DND-41 (cell line): ENCODE results near the gene ITSN1.

Experiments
- ATAC-seq: fragments of 200-7000 bp; cut with Tn5 transposase; 3 replicates; pipeline ENCODE4 v1.9.1; 2021; ENCODE audit warnings: low read depth; ENCODE audit not compliant: insufficient read depth
- DNase-seq: peaks from one replicate; pipeline ENCODE4 v3.0.0-alpha.2; 2020
- H2AFZ ChIP-seq: 2 replicates; pipeline ENCODE4 v1.6.0; 2012; ENCODE audit warnings: low read depth, low read length
- H3K27ac ChIP-seq: 2 replicates; pipeline ENCODE4 v1.5.1; 2012; ENCODE audit warnings: low read length, inconsistent platforms
- H3K27me3 ChIP-seq: fragments of 200-600 bp; sonication (generic); 2 replicates; pipeline ENCODE4 v1.6.0; 2012; ENCODE audit warnings: low read length, mild to moderate bottlenecking, inconsistent platforms; ENCODE audit not compliant: insufficient read depth, poor library complexity
- H3K36me3 ChIP-seq: 2 replicates; pipeline ENCODE4 v1.5.1; 2012; ENCODE audit warnings: low read length, inconsistent platforms; ENCODE audit not compliant: insufficient read depth
- H3K4me1 ChIP-seq: 2 replicates; pipeline ENCODE4 v1.5.1; 2012; ENCODE audit warnings: mild to moderate bottlenecking, low read length; ENCODE audit not compliant: insufficient read depth
- H3K4me2 ChIP-seq: 2 replicates; pipeline ENCODE4 v1.6.0; 2012; ENCODE audit warnings: mild to moderate bottlenecking, moderate library complexity, low read length, inconsistent platforms; ENCODE audit not compliant: insufficient read depth
- H3K4me3 ChIP-seq, 2 experiments: fragments of 200-600 bp in 1 of 2; shearing (Covaris generic) in 1 of 2; 2 replicates each; pipeline ENCODE4 v1.5.1; 2012 to 2016; ENCODE audit warnings: inconsistent platforms in 2 of 2, low read length in 2 of 2, mild to moderate bottlenecking in 2 of 2, low read depth in 1 of 2, moderate library complexity in 1 of 2
- H3K79me2 ChIP-seq: 2 replicates; pipeline ENCODE4 v1.6.0; 2012; ENCODE audit warnings: low read length, inconsistent platforms; ENCODE audit not compliant: insufficient read depth
- H3K9ac ChIP-seq: 2 replicates; pipeline ENCODE4 v1.6.0; 2012; ENCODE audit warnings: low read depth, mild to moderate bottlenecking, inconsistent platforms, low read length, moderate library complexity
- H3K9me3 ChIP-seq: 2 replicates; pipeline ENCODE4 v1.5.1; 2012; ENCODE audit warnings: low read length, moderate library complexity, mild to moderate bottlenecking, inconsistent platforms; ENCODE audit not compliant: insufficient read depth, severe bottlenecking
- H4K20me1 ChIP-seq: 2 replicates; pipeline ENCODE4 v1.6.0; 2012; ENCODE audit warnings: low read length; ENCODE audit not compliant: insufficient read depth
- CTCF ChIP-seq: IDR thresholded peaks from 2 replicates; pipeline ENCODE4 v1.5.1; 2012; ENCODE audit warnings: borderline replicate concordance, low read length, moderate library complexity, mild to moderate bottlenecking; ENCODE audit not compliant: poor library complexity, severe bottlenecking; ENCODE audit errors: extremely low read depth
- EZH2 ChIP-seq: IDR thresholded peaks from 3 replicates; pipeline ENCODE4 v1.6.1; 2012; ENCODE audit warnings: borderline replicate concordance, low read depth, mild to moderate bottlenecking, moderate library complexity, low read length, inconsistent platforms; ENCODE audit not compliant: severe bottlenecking

The ITSN1 gene

GRCh38 chr21:33841561-33841960 lies 199.3 kb downstream of the ITSN1 start:
- Histone ChIP-seq H3K4me1 (no peaks in the 10 kb centered on the region), H3K27ac (no peak overlapping the region), H4K20me1 (no peaks in the 10 kb centered on the region), H3K9me3 (peaks cover 4% of the 10 kb centered on the region), H3K4me3 (no peak overlapping the region), H3K36me3 (no peaks in the 10 kb centered on the region), H3K4me2 (no peak overlapping the region), H3K9ac (no peak overlapping the region), H3K27me3 (no peaks in the 10 kb centered on the region), H3K79me2 (no peaks in the 10 kb centered on the region), H2AFZ (no peak overlapping the region)
- TF ChIP-seq EZH2 (no peak), CTCF (no peak)
- ATAC-seq (no peak), DNase-seq (no peak)

DNA sequence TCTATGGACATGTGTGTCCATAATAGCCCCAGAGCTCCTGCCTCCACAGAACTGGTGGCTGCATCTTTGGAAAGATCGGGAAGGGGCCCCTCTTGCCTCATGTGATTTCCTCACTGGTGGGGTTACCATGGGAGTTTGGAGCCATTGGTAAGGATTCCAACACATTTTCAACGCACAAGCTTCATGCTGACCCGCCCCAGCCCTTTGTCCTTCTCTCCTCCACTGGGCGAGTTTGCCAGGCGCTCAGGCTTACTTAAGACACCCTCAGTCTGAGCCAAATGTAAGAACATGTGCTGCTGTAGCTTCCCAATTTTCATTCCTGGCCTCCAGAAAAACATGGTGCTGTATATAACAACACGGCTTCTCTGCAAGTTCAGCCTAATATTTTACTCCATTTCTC lies 200.9 kb downstream of the ITSN1 start:
- no peak overlapping the region for H2AFZ ChIP-seq
- no peaks in the 10 kb centered on the region for H3K4me1 ChIP-seq
- TF ChIP-seq EZH2 (no peak), CTCF (no peak)
- H3K4me3 ChIP-seq: no peak overlapping the region
- no peak overlapping the region for H3K4me2 ChIP-seq
- peaks cover 4% of the 10 kb centered on the region for H3K9me3 ChIP-seq
- no peak for ATAC-seq
- H3K36me3 ChIP-seq: no peaks in the 10 kb centered on the region
- no peaks in the 10 kb centered on the region for H3K27me3 ChIP-seq
- DNase-seq: no peak
- H3K9ac ChIP-seq: no peak overlapping the region
- no peak overlapping the region for H3K27ac ChIP-seq
- H4K20me1 ChIP-seq: no peaks in the 10 kb centered on the region
- no peaks in the 10 kb centered on the region for H3K79me2 ChIP-seq

DNA sequence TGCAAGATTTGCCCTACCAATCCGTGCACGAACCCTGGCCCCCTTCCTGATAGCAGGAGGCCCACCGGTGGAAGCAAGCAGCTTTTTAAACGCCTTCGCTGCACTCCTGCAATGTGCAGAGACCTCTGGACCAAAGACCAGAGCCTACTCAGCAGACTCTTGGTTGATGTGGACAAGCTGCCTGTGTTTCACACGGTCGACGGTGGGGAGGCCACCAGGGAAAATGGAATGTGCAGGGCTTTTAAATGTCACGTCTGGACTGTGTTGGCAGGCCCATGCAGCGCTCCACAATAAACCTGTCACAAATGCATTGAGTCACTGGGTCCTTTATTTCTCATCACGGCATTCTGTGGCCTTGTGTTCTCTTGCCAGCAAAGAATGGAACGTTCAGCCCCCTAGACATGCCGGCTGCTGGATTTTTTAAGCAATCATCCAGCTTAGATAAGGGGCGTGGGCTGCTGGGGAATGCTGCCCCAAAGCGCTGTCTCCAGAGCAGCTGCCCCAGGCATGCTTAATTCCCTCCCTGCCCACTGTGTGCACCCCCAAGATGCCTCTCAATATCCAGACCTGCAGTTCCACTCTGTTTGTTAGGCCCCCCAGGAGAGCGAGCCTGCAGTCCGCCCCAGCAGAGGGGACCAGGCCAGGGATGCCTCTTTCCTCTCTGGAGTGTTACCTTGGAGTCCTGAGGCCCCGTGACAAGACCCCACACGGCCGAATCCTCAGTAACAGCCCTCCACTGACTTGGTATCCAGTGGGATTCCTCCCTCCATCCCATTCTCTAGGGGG lies 202.0 kb downstream of the ITSN1 start:
- H3K4me2 ChIP-seq: no peak overlapping the region
- H4K20me1 ChIP-seq: no peaks in the 10 kb centered on the region
- no peak overlapping the region for H3K9ac ChIP-seq
- DNase-seq: no peak
- no peaks in the 10 kb centered on the region for H3K27me3 ChIP-seq
- no peaks in the 10 kb centered on the region for H3K79me2 ChIP-seq
- H3K36me3 ChIP-seq: no peaks in the 10 kb centered on the region
- no peak for ATAC-seq
- H3K9me3 ChIP-seq: peaks cover 4% of the 10 kb centered on the region
- no peak for TF ChIP-seq EZH2
- no peak for TF ChIP-seq CTCF
- no peak overlapping the region for H3K4me3 ChIP-seq
- H3K27ac ChIP-seq: no peak overlapping the region
- H3K4me1 ChIP-seq: no peaks in the 10 kb centered on the region
- H2AFZ ChIP-seq: no peak overlapping the region
